HCT116 (cell line): ENCODE results near the gene PIAS4. TPM values are rescaled to one million over a fixed set of nuclear protein-coding genes. Genes with fewer than 3 reads are reported as not detected.

Experiments used
- ATAC-seq: fragments of 200-7000 bp; cut with Tn5 transposase; 2 replicates; pipeline ENCODE4 v1.9.1; 2020; ENCODE audit warnings: mild to moderate bottlenecking, moderate library complexity
- BruUV-seq: library from RNA; stranded (reverse); fragments of 400-500 nt; replicated peaks from 2 replicates; lab custom pipeline; 2021; lab: Mats Ljungman, UMichigan
- CTCF ChIA-PET: fragments of 300-600 bp; sonication (Branson Sonifier 250); formaldehyde crosslinking; loops from one replicate; lab custom pipeline; 2021; ENCODE audit warnings: antibody characterized with exemption; lab: Charles Lee
- POLR2A ChIA-PET: fragments of 300-600, 350-600 bp; sonication (Branson Sonifier 250); formaldehyde crosslinking; loops from one replicate; lab custom pipeline; 2021; ENCODE audit warnings: antibody characterized with exemption; lab: Charles Lee
- RAD21 ChIA-PET, 2 experiments: fragments of 300-600 bp; sonication (Branson Sonifier 250); formaldehyde crosslinking; loops; one replicate each; lab custom pipeline; 2023; ENCODE audit warnings: low total read pairs in 2 of 2; ENCODE audit not compliant: uncharacterized antibody in 2 of 2, unreplicated experiment in 2 of 2, low non-redundant PET in 1 of 2; lab: Charles Lee
- DNase-seq: peaks from one replicate; pipeline ENCODE4 v3.0.0-alpha.2; 2010; ENCODE audit warnings: low read depth, low spot score
- H2AFZ ChIP-seq: fragments of 200-600 bp; shearing (Covaris generic), sonication (generic); 2 replicates; pipeline ENCODE4 v1.6.1; 2017; ENCODE audit warnings: low read depth, mixed run types, mixed read lengths, antibody characterized with exemption, low read length; ENCODE audit not compliant: poor library complexity, severe bottlenecking
- H3K27ac ChIP-seq: 2 replicates; pipeline ENCODE4 v1.5.1; 2012; ENCODE audit warnings: low read depth, low read length
- H3K27me3 ChIP-seq: fragments of 200-600 bp; sonication (generic); 2 replicates; pipeline ENCODE4 v1.6.1; 2016; ENCODE audit warnings: mixed run types, low read length, mixed read lengths; ENCODE audit not compliant: insufficient read depth
- H3K36me3 ChIP-seq, 2 experiments: fragments of 200-500 bp in 1 of 2; fragments of 200-600 bp in 1 of 2; sonication (Bioruptor generic) in 1 of 2; sonication (generic) in 1 of 2; 2 replicates each; pipeline versions ENCODE4 v1.5.1 to v1.6.1; 2014 to 2016; ENCODE audit warnings: low read length in 2 of 2, inconsistent platforms in 1 of 2, mixed read lengths in 1 of 2, mixed run types in 1 of 2; ENCODE audit not compliant: insufficient read depth in 2 of 2, control insufficient read depth in 1 of 2
- H3K4me1 ChIP-seq, 2 experiments: fragments of 200-600 bp in 1 of 2; sonication (generic) in 1 of 2; 2 replicates each; pipeline versions ENCODE4 v1.5.1 to v1.6.1; 2012 to 2017; ENCODE audit warnings: low read length in 2 of 2, inconsistent platforms in 1 of 2, mild to moderate bottlenecking in 1 of 2, mixed read lengths in 1 of 2, mixed run types in 1 of 2, moderate library complexity in 1 of 2; ENCODE audit not compliant: insufficient read depth in 2 of 2, control insufficient read depth in 1 of 2
- H3K4me2 ChIP-seq: fragments of 200-600 bp; sonication (generic); 2 replicates; pipeline ENCODE4 v1.6.1; 2017; ENCODE audit warnings: mixed run types, low read length, mixed read lengths
- H3K4me3 ChIP-seq, 2 experiments: fragments of 200-600 bp in 1 of 2; sonication (generic) in 1 of 2; replicated peaks in 1 of 2; 2 replicates each; pipeline ENCODE4 v1.5.1; 2011 to 2016; ENCODE audit warnings: low read length in 2 of 2, control low read depth in 1 of 2, low read depth in 1 of 2, mild to moderate bottlenecking in 1 of 2, mixed read lengths in 1 of 2, mixed run types in 1 of 2
- H3K79me2 ChIP-seq: fragments of 200-600 bp; sonication (generic); 2 replicates; pipeline ENCODE4 v1.6.1; 2017; ENCODE audit warnings: mild to moderate bottlenecking, mixed run types, low read length, moderate library complexity, mixed read lengths; ENCODE audit not compliant: insufficient read depth
- H3K9ac ChIP-seq: fragments of 200-600 bp; sonication (generic); 2 replicates; pipeline ENCODE4 v1.6.1; 2016; ENCODE audit warnings: low read length, mixed read lengths
- H3K9me2 ChIP-seq: fragments of 200-600 bp; sonication (generic), shearing (Covaris generic); 2 replicates; pipeline ENCODE4 v1.6.1; 2017; ENCODE audit warnings: mixed run types, mild to moderate bottlenecking, moderate library complexity; ENCODE audit not compliant: insufficient read depth
- H3K9me3 ChIP-seq, 2 experiments: fragments of 200-500 bp in 1 of 2; fragments of 200-600 bp in 1 of 2; sonication (Bioruptor generic) in 1 of 2; sonication (generic) in 1 of 2; 2 replicates each; pipeline ENCODE4 v1.6.1; 2014 to 2017; ENCODE audit warnings: low read length in 2 of 2, mixed read lengths in 2 of 2, inconsistent platforms in 1 of 2, low read depth in 1 of 2, mild to moderate bottlenecking in 1 of 2, mixed run types in 1 of 2, moderate library complexity in 1 of 2; ENCODE audit not compliant: control insufficient read depth in 1 of 2, insufficient read depth in 1 of 2
- H4K20me1 ChIP-seq: fragments of 200-600 bp; sonication (generic), shearing (Covaris generic); 2 replicates; pipeline ENCODE4 v1.6.1; 2017; ENCODE audit warnings: mixed run types, mild to moderate bottlenecking, moderate library complexity; ENCODE audit not compliant: insufficient read depth
- ATF3 ChIP-seq: IDR thresholded peaks from 2 replicates; pipeline ENCODE4 v1.6.1; 2012
- CBX3 ChIP-seq: IDR thresholded peaks from 2 replicates; pipeline ENCODE4 v1.6.1; 2012; ENCODE audit warnings: low read depth
- CEBPB ChIP-seq: IDR thresholded peaks from 2 replicates; pipeline ENCODE4 v1.6.1; 2012; ENCODE audit warnings: low read depth
- ELF1 ChIP-seq: IDR thresholded peaks from 2 replicates; pipeline ENCODE4 v1.6.1; 2012; ENCODE audit warnings: low read depth, borderline replicate concordance
- FOSL1 ChIP-seq: IDR thresholded peaks from 2 replicates; pipeline ENCODE4 v1.6.1; 2012; ENCODE audit warnings: low read depth
- JUND ChIP-seq: IDR thresholded peaks from 2 replicates; pipeline ENCODE4 v1.6.1; 2012
- MAX ChIP-seq: IDR thresholded peaks from 2 replicates; pipeline ENCODE4 v1.6.1; 2012
- RAD21 ChIP-seq: IDR thresholded peaks from 2 replicates; pipeline ENCODE4 v1.6.1; 2012; ENCODE audit warnings: low read depth, mild to moderate bottlenecking
- YY1 ChIP-seq: IDR thresholded peaks from 2 replicates; pipeline ENCODE4 v1.6.1; 2011; ENCODE audit warnings: low read length, low read depth, moderate library complexity, mild to moderate bottlenecking; ENCODE audit not compliant: insufficient replicate concordance; ENCODE audit errors: extremely low read depth
- intact Hi-C: fragments of 100-400 bp; cut with micrococcal nuclease; formaldehyde crosslinking; loops from 2 replicates; pipeline ENCODE4 v1.10.0; 2022
- total RNA-seq: library from RNA; stranded (reverse); gene quantifications from one replicate; pipeline ENCODE4 v1.2.1, GENCODE V29; 2021; ENCODE audit not compliant: unreplicated experiment
- TF ChIP-seq, protein P1 (sequence below), 3 experiments: fragments of 200-600 bp in 1 of 3; sonication (generic) in 1 of 3; IDR thresholded peaks in 2 of 3; conservative IDR thresholded peaks in 1 of 3; 2 replicates each; pipeline ENCODE4 v1.5.1; 2012 to 2017; ENCODE audit warnings: low read depth in 2 of 3, low read length in 2 of 3, antibody characterized with exemption in 1 of 3, borderline replicate concordance in 1 of 3, control low read depth in 1 of 3, mild to moderate bottlenecking in 1 of 3, mixed read lengths in 1 of 3, mixed run types in 1 of 3, moderate library complexity in 1 of 3; ENCODE audit not compliant: insufficient read depth in 1 of 3

The PIAS4 gene
- total RNA-seq, 1 experiment from 2014 or later, result 28.4 TPM

DNA sequence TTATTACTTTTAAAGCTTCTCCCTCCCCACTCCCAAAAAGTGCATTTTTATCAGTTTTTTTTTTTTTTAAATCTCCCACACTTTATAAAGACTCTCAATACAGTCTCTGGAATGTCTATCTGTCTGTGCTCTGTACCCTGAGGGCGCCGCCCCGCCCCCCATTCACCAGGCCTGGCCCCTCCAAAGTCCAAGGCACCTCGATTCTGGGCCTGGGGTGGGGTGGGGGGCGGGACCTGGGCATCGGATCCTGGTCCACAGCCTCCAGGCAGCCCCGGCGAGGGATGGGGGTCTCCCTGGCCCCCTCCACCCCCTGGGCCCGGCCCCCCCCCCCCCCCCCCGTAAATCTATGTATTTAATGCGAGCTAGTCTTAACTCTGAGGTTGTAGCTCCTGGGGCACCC is 35.9 kb downstream of the PIAS4 start:
- peaks cover 4 to 29% of the 10 kb centered on the region in 2 experiments; a peak in 3 of 4 replicates for H3K36me3 ChIP-seq
- ChIA-PET CTCF (no interaction called here), POLR2A (no interaction called here), RAD21 (no interaction called here)
- H3K9ac ChIP-seq, result no peak overlapping the region
- intact Hi-C loops, result no loop called here
- no peak overlapping the region for H3K4me2 ChIP-seq
- H3K9me2 ChIP-seq, result no peaks in the 10 kb centered on the region
- ATAC-seq (no peak), DNase-seq (no peak)
- no peak overlapping the region for H3K4me3 ChIP-seq
- H3K79me2 ChIP-seq, result peaks cover 45% of the 10 kb centered on the region
- no peaks in the 10 kb centered on the region for H3K4me1 ChIP-seq
- H2AFZ ChIP-seq, result no peak overlapping the region
- TF ChIP-seq ELF1 (no peak), RAD21 (no peak), FOSL1 (no peak), YY1 (no peak), CEBPB (no peak), MAX (no peak), JUND (no peak), CBX3 (no peak), ATF3 (no peak)
- TF ChIP-seq, protein P1, sequence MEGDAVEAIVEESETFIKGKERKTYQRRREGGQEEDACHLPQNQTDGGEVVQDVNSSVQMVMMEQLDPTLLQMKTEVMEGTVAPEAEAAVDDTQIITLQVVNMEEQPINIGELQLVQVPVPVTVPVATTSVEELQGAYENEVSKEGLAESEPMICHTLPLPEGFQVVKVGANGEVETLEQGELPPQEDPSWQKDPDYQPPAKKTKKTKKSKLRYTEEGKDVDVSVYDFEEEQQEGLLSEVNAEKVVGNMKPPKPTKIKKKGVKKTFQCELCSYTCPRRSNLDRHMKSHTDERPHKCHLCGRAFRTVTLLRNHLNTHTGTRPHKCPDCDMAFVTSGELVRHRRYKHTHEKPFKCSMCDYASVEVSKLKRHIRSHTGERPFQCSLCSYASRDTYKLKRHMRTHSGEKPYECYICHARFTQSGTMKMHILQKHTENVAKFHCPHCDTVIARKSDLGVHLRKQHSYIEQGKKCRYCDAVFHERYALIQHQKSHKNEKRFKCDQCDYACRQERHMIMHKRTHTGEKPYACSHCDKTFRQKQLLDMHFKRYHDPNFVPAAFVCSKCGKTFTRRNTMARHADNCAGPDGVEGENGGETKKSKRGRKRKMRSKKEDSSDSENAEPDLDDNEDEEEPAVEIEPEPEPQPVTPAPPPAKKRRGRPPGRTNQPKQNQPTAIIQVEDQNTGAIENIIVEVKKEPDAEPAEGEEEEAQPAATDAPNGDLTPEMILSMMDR (IDR thresholded peaks at IDR 0.05 in 2 of 3, conservative IDR thresholded peaks at IDR 0.05 in 1 of 3; ENCODE audit: borderline replicate concordance in 1 of 3, insufficient read depth in 1 of 3, low read depth in 2 of 3, low read length in 2 of 3), result no peak
- H4K20me1 ChIP-seq, result no peaks in the 10 kb centered on the region
- BruUV-seq, result no TSS peak
- H3K27me3 ChIP-seq, result no peaks in the 10 kb centered on the region
- no peak overlapping the region for H3K27ac ChIP-seq
- no peaks in the 10 kb centered on the region for H3K9me3 ChIP-seq
